Stimulated activated CD8-positive, alpha-beta memory T cell treated with anti-CD3 and anti-CD28 coated beads, Interleukin-2, amount 100 ng/mL, for 1 hour (primary cell): ENCODE measurements around the gene SP2.

ENCODE experiments used
- DNase-seq, 2 donors: peaks; one replicate each; pipeline ENCODE4 v3.0.0-alpha.2; 2020; ENCODE audit warnings: low read depth in 2 of 2

SP2 gene

GRCh38 chr17:47973541-47973940 is 77.5 kb downstream of the SP2 start:
- DNase-seq, result no peak

- DNase-seq, result no peak
Observed at GRCh38 chr17:47975189-47975822, 79.3 kb downstream of the SP2 start.

GRCh38 chr17:47975823-47976205 is 79.8 kb downstream of the SP2 start:
- DNase-seq, result no peak

- peak in 1 of 2 donors; percentile 5 for DNase-seq
Observed at GRCh38 chr17:47978324-47978723, 82.3 kb downstream of the SP2 start.
